MG63 (cell line): ENCODE measurements around the gene VBP1. TPM values are rescaled to one million over a fixed set of nuclear protein-coding genes. Genes with fewer than 3 reads are reported as not detected.
A peak's percentile ranks its signal among the peaks of the same experiment; 100 is the strongest.
"Not testable (repeated sequence)": the region's sequence is repeated elsewhere in the genome, so short reads cannot be mapped to it uniquely, and the experiment has no call there.

Source experiments
- DNase-seq: peaks from one replicate; pipeline ENCODE4 v3.0.0-alpha.2; 2020
- H3K27me3 ChIP-seq: fragments of 250-450 bp; sonication (Bioruptor Pico); 2 replicates; pipeline ENCODE4 v1.5.1; 2020; ENCODE audit warnings: mild to moderate bottlenecking, moderate library complexity
- H3K36me3 ChIP-seq: fragments of 250-450 bp; sonication (Bioruptor Pico); 2 replicates; pipeline ENCODE4 v1.5.1; 2020; ENCODE audit warnings: mild to moderate bottlenecking, moderate library complexity
- H3K4me3 ChIP-seq: fragments of 250-450 bp; sonication (Bioruptor Pico); 2 replicates; pipeline ENCODE4 v1.5.1; 2020; ENCODE audit warnings: mild to moderate bottlenecking, moderate library complexity
- H3K9me3 ChIP-seq: fragments of 250-450 bp; sonication (Bioruptor Pico); 2 replicates; pipeline ENCODE4 v1.5.1; 2020; ENCODE audit warnings: mild to moderate bottlenecking, moderate library complexity
- total RNA-seq: library from RNA; depleted of rRNA; stranded (reverse); fragments of >200 nt; shearing (Covaris generic); gene quantifications from 2 replicates; pipeline ENCODE4 v1.2.3, GENCODE V29; 2014; ENCODE audit warnings: low replicate concordance; rRNA removed

Gene VBP1
- total RNA-seq, 1 experiment from 2014 or later, result 115 TPM

DNA sequence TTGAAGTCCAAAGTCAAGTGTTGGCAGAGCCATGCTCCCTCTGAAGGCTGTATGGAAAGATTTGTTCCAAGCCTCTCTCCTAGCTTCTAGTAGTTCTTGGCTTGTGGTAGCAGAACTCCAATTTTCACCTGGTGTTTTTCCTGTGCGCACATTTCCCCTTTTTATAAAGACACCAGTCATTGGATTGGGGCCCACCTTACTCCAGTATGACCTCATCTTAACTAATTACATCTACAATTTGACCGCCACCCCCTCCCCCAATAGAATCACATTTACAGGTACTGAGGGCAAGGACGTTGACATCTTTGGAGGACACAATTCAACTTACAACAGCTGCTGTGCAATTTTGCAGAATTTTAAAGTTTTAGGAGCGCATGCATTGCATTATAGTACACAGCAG lies 31.2 kb downstream of the VBP1 start:
- Histone ChIP-seq H3K36me3 (no peaks in the 10 kb centered on the region), H3K4me3 (no peak overlapping the region), H3K27me3 (no peaks in the 10 kb centered on the region), H3K9me3 (no peaks in the 10 kb centered on the region)
- DNase-seq, result no peak

DNA sequence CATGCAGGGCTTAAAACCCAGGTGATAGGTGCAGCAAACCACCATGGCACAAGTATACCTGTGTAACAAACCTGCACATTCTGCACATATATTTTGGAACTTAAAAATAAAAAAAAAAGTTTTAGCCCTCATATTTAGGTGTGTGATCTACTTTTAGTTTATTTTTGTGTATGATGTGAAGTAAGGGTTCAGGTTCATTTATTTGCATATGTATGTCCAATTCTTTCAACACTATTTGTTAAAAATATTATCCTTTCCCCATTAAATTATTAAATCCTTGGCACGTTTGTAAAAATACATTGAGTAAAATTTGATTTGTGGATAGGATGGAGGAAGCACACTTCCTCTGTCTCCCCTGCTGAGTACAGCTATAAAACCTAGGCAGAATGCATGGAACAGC lies 35.1 kb downstream of the VBP1 start:
- H3K27me3 ChIP-seq, result no peaks in the 10 kb centered on the region
- DNase-seq, result no peak
- no peaks in the 10 kb centered on the region for H3K9me3 ChIP-seq
- H3K4me3 ChIP-seq, result no peak overlapping the region
- H3K36me3 ChIP-seq, result no peaks in the 10 kb centered on the region

DNA sequence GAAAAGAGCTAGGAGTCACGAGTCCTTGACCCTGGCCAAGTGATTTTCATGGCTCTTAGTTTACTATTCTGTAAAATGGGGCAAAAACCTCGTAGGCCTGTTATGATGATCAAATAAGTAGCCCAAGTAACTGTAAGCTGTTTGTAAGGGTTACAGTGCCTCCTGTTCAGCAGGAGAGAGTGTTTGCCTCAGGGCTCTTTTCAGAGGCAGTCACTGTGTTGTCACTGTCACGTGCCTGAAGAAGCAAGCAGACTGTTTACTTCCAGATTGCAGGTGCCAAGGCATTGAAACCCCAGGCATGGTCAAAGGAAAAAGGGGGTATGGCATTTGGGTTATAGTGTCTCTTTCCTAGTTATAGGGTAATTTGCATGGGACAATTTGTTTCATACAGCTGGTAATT lies 43.5 kb downstream of the VBP1 start:
- no peak for DNase-seq
- Histone ChIP-seq H3K36me3 (no peaks in the 10 kb centered on the region), H3K27me3 (no peaks in the 10 kb centered on the region), H3K9me3 (no peaks in the 10 kb centered on the region), H3K4me3 (no peak overlapping the region)

DNA sequence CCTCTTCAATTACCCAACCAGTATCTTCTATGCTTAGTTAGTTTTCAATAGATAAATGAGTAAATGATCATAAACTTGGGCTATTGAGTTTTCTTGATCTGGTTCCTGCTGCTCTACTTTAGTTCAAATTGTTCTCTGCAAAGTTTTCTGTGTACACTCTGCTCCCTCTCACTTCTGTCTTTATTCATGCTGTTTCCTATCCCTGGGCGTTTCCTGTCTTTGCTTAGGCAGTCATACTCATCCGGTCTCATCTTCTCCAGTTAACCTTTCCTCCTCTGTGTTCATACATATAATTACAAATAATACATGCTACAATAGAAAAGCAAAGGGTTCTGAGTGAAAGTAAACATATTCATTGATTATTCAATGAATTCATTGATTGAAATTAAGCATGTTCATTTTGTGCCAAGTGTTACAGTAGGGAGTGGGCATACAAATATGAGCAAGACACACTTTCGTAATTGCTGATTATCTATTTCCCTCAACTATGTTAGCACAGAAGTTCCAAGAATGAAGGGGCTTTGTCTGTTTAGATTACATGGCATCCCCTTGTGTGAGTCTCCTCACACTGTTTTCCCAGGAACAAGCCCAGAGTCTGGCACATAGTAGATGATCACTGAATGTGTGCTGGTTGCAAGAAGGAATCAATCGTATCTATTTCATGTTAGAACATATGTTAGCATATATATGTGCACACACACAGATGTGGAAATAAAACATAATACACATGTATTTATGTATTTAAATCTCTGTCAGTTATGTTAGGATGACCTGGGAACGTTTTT lies 46.9 kb downstream of the VBP1 start:
- no peaks in the 10 kb centered on the region for H3K9me3 ChIP-seq
- no peaks in the 10 kb centered on the region for H3K36me3 ChIP-seq
- DNase-seq, result no peak
- no peaks in the 10 kb centered on the region for H3K27me3 ChIP-seq
- H3K4me3 ChIP-seq, result peak overlapping the region; percentile 50

DNA sequence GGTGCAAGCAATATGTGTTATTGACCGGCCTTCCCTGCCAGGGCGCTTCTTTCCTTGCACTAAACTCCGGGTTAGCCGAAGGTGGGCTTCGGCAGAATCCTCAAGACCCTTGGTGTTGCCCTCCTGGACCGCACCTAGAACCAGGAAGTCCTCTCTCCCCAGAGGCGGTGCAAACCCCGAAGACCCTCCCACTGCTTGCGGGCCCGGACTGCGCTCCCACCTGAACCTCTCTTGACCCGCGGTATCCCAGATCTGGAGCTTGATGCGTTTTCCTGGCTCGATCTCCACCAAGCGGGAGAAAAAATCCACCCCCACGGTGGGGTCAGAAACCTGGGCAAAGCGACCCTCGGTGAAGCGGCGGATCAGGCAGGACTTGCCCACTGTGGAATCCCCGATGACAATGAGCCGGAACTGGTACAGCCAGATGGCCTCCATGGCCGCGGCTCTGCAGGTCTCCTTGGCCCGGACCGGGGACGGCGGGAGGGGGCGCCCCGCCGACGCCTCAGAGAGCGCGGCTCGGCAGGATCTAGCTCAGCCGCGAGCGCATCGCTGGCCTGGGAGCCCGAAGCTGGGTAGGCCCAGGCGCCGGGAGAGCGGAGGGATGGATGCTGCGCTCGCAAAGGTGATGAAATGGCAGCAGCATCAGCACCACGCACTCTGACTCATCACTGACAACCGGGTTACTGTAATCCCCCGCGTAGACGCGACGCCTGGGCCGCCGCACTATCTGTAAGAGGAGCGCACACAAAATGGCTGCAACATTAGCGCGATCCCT lies 47.8 kb downstream of the VBP1 start, which contains the start of gene RAB39B:
RAB39B (minus strand) TSS at position 638 of the 775 bp plus-strand sequence; CDS start at position 435, 203 bp downstream.
- no peaks in the 10 kb centered on the region for H3K27me3 ChIP-seq
- H3K36me3 ChIP-seq, result no peaks in the 10 kb centered on the region
- H3K9me3 ChIP-seq, result no peaks in the 10 kb centered on the region
- H3K4me3 ChIP-seq, result peak within 1 kb of the TSS; percentile 50
- DNase-seq, result peak; percentile 68

DNA sequence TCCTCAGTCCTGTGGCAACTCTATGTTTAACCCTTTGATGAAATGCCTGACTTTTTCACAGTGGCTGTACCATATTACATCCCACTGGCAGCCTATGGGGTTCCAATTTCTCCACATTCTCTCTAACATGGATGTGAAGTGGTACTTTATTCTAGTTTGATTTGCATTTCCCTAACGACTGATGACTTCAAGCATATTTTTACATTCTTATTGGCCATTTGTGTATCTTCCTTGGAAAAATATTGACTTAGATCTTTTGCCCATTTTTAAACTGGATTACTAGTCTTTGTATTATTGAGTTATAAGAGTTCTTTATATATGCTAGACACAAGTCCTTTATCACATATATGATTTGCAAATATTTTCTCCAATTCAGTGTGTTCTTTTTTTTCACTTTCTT lies 50.2 kb downstream of the VBP1 start:
- Histone ChIP-seq H3K27me3 (no peaks in the 10 kb centered on the region), H3K4me3 (no peak overlapping the region), H3K36me3 (no peaks in the 10 kb centered on the region), H3K9me3 (no peaks in the 10 kb centered on the region)
- no peak for DNase-seq

DNA sequence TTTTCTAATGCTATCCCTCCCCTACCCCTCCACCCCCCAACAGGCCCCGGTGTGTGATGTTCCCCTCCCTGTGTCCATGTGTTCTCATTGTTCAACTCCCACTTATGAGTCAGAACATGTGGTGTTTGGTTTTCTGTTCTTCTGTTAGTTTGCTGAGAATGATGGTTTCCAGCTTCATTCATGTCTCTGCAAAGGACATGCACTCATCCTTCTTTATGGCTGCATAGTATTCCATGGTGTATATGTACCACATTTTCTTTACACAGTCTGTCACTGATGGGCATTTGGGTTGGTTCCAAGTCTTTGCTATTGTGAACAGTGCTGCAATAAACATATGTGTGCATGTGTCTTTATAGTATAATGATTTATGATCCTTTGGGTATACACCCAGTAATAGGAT lies 51.7 kb downstream of the VBP1 start:
- H3K27me3 ChIP-seq, H3K4me3 ChIP-seq, DNase-seq, H3K36me3 ChIP-seq, H3K9me3 ChIP-seq: not testable (repeated sequence)

DNA sequence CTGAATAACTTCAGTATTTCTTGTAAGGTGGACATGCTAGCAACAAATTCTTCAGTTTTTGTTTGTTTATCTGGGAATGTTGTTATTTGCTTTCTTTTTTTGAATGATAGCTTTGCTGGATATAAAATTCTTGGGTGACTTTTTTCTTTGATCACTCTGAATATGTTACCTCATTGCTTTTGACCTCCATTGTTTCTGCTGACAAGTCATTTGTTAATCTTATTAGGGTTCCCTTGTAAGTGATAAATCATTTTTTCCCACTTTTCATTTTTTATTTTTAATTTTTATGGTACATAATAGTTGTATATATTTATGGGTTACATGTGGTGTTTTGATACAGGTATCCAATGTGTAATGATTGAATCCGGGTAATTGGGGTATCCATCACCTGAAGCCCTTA lies 54.7 kb downstream of the VBP1 start:
- Histone ChIP-seq H3K9me3 (no peaks in the 10 kb centered on the region), H3K4me3 (no peak overlapping the region)
- DNase-seq, result no peak

DNA sequence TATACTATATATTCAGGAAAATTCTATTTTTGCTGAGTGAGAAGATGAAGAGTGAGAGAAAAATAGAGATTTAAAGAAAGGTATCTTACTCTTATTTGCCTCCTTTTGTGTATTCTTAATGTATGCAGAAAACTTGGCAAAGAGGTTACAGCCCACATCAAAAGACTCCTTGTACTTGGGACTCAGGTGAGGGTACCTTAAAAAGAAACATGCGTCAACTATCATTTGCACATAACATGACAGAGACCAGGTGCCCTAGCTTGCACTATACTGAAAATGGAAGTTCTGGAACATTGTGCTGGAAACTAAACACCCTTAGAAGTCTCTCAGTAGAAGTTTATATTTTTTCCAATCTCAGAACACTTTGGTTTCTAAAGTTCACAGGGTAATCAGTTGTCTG lies 63.6 kb downstream of the VBP1 start:
- Histone ChIP-seq H3K9me3 (no peaks in the 10 kb centered on the region), H3K36me3 (no peaks in the 10 kb centered on the region), H3K4me3 (no peak overlapping the region), H3K27me3 (no peaks in the 10 kb centered on the region)
- no peak for DNase-seq

More for the DNA sequence above, 54.7 kb downstream of the VBP1 start:
- Histone ChIP-seq H3K36me3 (no peaks in the 10 kb centered on the region), H3K27me3 (no peaks in the 10 kb centered on the region)

Other genes starting within 250 kb of the VBP1 start
- 5.6 and 7.4 TPM in 2 replicates for gene F8, start 193.7 kb upstream of the VBP1 start, total RNA-seq
- gene FUNDC2, start 189.6 kb upstream of the VBP1 start, total RNA-seq, result 61.9 and 104 TPM in 2 replicates
- gene CMC4, start 145.3 kb upstream of the VBP1 start, total RNA-seq, result 16.7 and 38.6 TPM in 2 replicates
- gene MTCP1, start 145.3 kb upstream of the VBP1 start, total RNA-seq, result 14.6 and 79.5 TPM in 2 replicates
- 1.5 and 4.9 TPM in 2 replicates for gene BRCC3, start 145.0 kb upstream of the VBP1 start, total RNA-seq
- 1.6 and 1.7 TPM in 2 replicates for gene RAB39B, start 48.0 kb downstream of the VBP1 start, total RNA-seq
- 0.10 and 0.30 TPM in 2 replicates for gene CLIC2, start 118.2 kb downstream of the VBP1 start, total RNA-seq
- gene F8A2, start 165.6 kb downstream of the VBP1 start, total RNA-seq, result not detected in 2 replicates
- gene F8A3, start 242.2 kb downstream of the VBP1 start, total RNA-seq, result 3.1 TPM in 1 of 2 replicates, not detected in the other